GM18867 (cell line): ENCODE results near the gene MGAT5.

Source experiments
- ATAC-seq: cut with Tn5 transposase; IDR thresholded peaks from one replicate; pipeline ENCODE4 v1.9.1; 2021; ENCODE audit warnings: mild to moderate bottlenecking, moderate library complexity; ENCODE audit not compliant: unreplicated experiment

MGAT5 gene

DNA sequence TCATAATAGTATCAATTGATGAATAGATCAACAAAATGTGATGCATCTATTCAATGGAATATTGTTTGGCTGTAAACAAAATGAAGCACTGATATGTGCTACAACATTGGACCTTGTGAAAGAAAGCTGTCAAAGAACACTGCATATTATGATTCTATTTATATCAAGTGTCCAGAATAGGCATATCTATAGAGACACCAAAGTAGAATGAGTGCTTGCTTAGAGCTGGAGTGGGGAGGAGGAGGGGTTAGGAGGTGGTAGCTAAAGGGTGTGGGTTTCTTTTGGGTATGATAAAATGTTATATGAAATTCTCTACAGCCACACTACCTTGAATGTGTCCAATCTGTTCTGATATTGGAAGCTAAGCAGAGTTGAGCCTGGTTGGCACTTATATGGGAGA is 23.0 kb upstream of the MGAT5 start:
- no peak for ATAC-seq

- ATAC-seq = no peak
Observed at GRCh38 chr2:134231301-134231964, 22.4 kb upstream of the MGAT5 start.

DNA sequence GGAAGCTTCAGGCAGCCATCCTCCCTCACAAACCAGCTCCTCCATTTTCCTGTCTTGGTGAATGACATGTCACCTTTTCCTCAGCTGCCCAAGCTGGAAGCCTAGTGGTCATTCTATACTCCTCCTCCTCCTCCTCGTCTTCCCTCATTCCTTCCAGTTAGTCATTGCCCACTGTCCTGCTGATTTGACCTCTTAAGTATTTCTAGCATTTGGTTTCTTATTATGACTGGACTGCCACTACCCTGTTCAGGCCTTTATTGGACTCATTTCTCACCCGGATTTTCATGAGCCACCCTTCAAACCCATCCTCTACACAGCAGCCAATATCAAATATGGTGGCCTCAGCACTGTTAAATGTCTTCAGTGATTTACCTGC is 21.9 kb upstream of the MGAT5 start:
- ATAC-seq = no peak

GRCh38 chr2:134232461-134232860 is 21.4 kb upstream of the MGAT5 start:
- no peak for ATAC-seq

DNA sequence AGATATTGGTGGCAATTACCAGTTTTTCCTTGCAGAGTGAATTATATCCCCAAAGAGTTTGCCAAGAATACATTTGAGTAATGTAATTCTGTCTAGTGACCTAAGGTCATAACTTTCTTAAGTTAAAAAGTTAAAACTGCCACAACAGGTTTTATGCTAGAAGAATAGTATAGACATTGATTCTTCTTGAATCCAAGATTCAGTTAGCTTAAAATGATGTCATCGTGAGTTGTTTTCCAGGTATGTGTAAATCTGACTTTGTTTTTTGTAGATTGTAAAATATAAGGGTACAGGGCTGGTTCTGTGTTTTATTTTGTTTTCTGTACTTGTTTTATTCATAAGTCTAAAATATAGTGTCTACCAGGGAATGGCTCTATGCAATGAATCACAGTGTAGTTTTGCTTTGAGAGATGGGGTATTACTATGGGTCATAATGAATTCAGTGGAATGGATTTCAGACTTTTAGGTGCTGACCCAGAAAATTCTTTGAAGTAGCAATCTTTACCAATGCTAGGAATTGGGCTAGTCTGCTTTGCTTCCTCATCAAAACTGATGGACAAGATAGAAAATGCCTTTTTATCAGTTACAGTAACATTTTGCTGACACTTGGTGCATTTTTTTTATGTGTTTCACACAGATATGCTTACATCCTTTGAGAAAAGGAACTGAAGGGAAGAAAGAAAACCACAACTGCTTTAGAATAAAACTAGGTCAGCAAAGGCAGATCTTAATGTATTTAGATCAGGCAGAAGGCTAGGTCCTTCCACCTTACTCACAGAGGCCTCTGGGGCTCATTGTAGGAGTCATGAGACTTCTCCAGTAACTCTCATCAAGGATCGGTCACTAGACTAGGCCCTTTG is 20.8 kb upstream of the MGAT5 start:
- peak; percentile 63 for ATAC-seq

DNA sequence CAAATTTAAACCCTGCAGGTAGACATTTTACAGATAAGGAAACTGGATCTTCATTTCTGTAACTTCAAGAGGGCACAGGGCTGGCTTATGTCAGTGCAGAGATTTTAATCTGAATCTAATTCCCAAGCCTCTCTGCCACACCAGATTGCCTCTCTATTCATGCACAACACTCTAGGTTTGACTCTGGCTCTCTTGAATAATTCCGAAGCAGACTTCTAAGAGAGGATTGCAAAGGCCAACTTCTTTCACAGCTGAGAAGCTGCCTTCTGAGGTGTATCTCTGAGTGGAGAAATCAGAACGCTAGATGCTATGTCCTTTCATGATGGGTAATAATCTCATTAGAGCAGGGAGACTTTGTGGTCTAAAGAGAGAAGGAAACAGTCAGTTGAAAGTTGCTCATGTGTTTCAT is 20.1 kb upstream of the MGAT5 start:
- ATAC-seq = peak; percentile 58

DNA sequence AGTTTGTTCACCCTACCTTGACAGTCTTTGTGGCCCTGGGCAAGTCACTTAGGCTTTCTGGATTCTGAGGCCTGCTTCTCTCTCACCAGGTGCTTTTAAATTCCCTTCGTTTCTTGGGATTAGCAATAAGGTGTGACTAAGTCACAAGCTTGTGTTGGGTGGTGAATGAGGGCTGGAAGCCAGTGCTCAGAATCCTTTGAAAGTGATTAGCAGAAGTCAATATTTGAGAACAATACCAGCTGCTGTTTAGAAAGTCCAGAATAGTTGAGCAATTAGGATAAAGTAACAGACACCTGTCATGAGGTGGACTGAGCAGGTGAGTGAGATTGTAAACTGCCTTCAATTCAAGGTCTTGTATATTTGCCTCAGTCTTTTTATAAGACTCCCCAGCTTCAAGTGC is 19.3 kb upstream of the MGAT5 start:
- no peak for ATAC-seq

DNA sequence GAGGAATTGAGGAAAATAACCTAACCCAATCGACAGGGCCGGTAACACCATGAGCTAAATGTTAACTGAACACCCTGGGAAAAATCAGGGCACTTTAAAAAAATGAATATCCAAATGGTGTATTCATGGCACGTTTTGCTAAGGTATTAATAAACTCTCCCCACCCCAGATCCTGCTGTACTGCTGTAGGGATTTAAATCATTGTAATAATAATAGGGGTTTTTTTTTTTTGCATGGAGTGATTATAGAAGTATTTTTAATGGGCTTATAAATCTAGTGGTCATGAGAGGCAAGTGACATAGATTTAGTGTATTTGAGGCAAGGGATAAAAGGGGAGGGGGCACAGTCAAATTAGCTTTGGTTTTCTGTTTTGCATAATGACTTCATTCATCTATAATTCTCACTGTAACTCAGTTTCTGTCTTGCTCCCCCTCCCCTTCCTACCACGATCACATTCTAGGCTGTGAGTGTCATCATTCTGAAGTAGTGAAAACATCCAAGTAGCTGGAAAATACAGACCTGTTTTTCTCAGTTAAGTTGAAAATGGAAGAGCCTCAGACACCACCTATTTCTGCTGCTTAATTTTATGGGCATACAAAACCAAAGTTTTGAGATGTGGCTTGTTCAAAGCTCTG is 18.2 kb upstream of the MGAT5 start:
- no peak for ATAC-seq

DNA sequence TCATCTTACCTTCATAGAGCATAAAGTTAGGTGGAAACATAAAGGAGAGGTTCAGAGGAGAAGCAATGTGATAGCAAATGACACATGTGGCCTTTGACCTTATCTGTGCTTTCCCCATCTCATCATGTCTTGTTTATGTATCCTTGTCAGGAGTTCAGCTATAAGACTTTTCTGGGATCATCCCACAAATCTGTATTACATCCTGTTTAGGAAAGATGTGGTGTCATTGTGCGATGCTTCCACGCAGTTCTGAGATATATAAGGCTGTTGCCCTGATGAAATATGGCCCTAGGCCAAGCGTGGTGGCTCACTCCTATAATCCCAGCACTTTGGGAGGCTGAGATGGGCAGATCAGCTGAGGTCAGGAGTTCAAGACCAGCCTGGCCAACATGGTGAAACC is 15.5 kb upstream of the MGAT5 start:
- ATAC-seq = no peak

- ATAC-seq = no peak
Observed at GRCh38 chr2:134240061-134240460, 13.8 kb upstream of the MGAT5 start.

GRCh38 chr2:134241911-134242310 is 12.0 kb upstream of the MGAT5 start:
- no peak for ATAC-seq

DNA sequence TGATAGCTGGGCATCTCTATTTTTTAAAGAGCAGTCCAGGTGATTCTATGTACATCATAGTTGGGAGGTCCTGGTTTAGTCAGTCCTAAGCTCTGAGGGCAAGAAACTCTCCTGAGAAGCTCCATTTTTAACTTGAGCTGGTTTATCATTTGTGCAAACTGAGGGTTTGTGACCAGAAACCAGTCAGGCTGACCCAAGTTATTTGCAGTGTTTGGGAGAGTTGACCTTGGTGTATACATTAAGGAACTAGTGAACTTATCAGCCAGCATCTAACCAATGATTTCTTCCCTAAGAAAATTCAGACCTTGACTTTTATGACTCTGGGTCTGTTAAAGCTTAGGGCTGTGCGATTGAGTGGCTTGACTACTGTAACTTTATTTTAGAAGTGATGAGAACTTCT is 10.6 kb upstream of the MGAT5 start:
- ATAC-seq = no peak

DNA sequence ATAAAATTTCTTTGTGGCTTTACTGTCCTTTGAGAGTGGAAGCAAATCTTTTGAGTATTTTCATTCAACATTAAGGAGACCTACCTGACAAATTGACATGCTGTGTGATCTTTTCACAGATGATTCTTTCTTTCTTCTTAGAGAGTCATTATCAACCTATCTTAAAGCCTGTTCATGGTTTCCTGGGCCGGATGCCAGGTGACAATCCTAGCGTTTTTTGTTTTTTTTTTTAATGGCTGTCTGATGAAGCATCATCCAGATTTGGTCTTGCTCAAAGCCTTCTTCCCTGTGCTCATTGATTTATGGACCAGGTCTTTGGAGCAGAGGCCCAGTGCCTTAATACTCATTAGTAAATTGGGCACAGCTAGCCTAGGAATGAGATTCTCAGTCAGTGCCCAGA is 9.8 kb upstream of the MGAT5 start:
- ATAC-seq = no peak

GRCh38 chr2:134244587-134244986 is 9.3 kb upstream of the MGAT5 start:
- no peak for ATAC-seq

GRCh38 chr2:134245340-134245984 is 8.4 kb upstream of the MGAT5 start:
- no peak for ATAC-seq

- no peak for ATAC-seq
Observed at GRCh38 chr2:134246154-134246874, 7.6 kb upstream of the MGAT5 start.

GRCh38 chr2:134247679-134248078 is 6.2 kb upstream of the MGAT5 start:
- peak; percentile 60 for ATAC-seq

DNA sequence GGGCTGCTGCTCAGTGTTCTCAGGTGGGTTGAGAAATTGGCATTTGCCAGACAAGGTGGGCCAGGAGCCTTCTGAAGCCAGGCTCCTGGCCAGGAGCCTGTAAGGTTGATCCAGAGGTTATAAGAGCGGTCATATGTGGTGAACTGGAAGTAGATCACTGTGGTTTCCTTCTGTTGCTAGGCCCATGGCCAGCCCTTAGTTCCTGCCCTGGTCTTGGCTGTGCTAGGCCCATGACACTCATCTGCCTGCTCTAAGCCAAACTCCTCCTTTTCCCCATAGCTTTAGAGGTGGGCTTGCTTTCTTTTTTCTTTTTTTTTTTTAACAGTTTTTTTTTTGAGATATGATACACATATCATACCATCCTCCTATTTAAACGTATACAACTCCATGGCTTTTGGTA is 5.0 kb upstream of the MGAT5 start:
- ATAC-seq = no peak

- ATAC-seq = peak; percentile 25
Observed at GRCh38 chr2:134249755-134250154, 4.1 kb upstream of the MGAT5 start.

DNA sequence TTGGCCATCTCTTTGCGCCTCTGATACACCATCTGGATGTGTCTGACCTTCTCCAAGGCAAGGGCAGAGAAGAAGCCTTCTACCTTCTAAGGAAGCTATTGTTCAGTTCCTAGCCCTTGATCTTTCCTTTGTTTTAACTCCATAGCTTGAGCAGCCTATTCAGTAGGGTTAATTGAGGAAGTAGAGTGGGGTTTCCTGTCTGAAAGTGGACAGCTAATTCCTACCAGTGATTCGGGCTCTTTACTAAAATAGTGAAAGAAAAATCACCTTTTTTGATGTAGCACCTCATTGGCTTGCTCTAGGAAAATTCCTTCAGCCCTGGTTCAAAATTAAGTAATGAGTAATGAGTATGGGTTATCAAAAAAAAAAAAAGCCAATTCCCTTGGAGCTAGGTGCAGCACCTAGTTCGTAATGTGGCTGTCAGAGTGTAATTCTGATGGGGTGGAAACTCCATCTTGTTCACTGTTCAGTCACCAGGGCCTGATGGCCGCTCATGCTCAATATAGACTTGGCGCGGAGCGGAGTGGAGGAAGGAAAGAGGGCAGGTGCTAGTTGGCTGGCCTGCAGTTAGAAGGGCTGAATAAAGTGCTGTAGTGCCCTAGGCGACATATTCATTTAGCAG is 2.9 kb upstream of the MGAT5 start:
- no peak for ATAC-seq
